ENCODE results near the gene PRIM1. TPM values are rescaled to one million over a fixed set of nuclear protein-coding genes. Genes with fewer than 3 reads are reported as not detected.

Gene PRIM1
- polyA plus RNA-seq, 3 donors = 3.6 to 6.3 (median 5.6) TPM

- Histone ChIP-seq H4K20me1 (ENCODE audit: insufficient read depth, low read length) (peaks cover 29% of the 10 kb centered on the region), H3K4me3 (replicated peaks in 1 of 3; ENCODE audit: low read depth in 2 of 3, low read length in 3 of 3) (peak within 1 kb of the TSS; percentile 85 to 94 (median 88)), H3K4me2 (replicated peaks; ENCODE audit: extremely low read depth, low read length, poor library complexity, severe bottlenecking) (peak within 1 kb of the TSS; percentile 70), H2AFZ (ENCODE audit: insufficient read depth, low read depth, low read length, poor library complexity, severe bottlenecking) (peak within 1 kb of the TSS; percentile 77), H3K9me3 (replicated peaks in 1 of 2; ENCODE audit: control insufficient read depth in 1 of 2, insufficient read depth in 1 of 2, low read length in 2 of 2) (no peaks in the 10 kb centered on the region), H3K36me3 (replicated peaks in 1 of 2; ENCODE audit: control insufficient read depth in 1 of 2, insufficient read depth in 2 of 2, low read length in 2 of 2) (no peaks in the 10 kb centered on the region), H3K4me1 (ENCODE audit: control insufficient read depth in 1 of 2, insufficient read depth in 2 of 2, low read length in 2 of 2) (peaks cover 47 to 62% of the 10 kb centered on the region in 2 donors), H3K9ac (ENCODE audit: insufficient read depth, low read length, poor library complexity, severe bottlenecking) (peak within 1 kb of the TSS; percentile 96), H3K79me2 (ENCODE audit: insufficient read depth, low read length) (peaks cover 46% of the 10 kb centered on the region), H3K27ac (ENCODE audit: low read depth in 1 of 2, low read length in 2 of 2) (peak within 1 kb of the TSS; percentile 97), H3K27me3 (ENCODE audit: control insufficient read depth in 2 of 2, insufficient read depth in 2 of 2, low read length in 2 of 2) (no peaks in the 10 kb centered on the region)
- Mint-ChIP-seq H3K4me1 (peaks cover 44% of the 10 kb centered on the region), H3K9me3 (peaks cover 0 to 6% (median 0%) of the 10 kb centered on the region in 7 donors), H3K27ac (peak within 1 kb of the TSS; percentile 92 to 99 (median 98)), H3K27me3 (ENCODE audit: low read depth in 3 of 3) (peaks cover 0 to 2% (median 0%) of the 10 kb centered on the region in 3 donors), H3K4me3 (peak within 1 kb of the TSS; percentile 100), H3K36me3 (peaks cover 4 to 6% of the 10 kb centered on the region in 2 donors)
- WGBS (ENCODE audit: insufficient coverage) = under 1% methylated on average over 45 of the region's 64 CpGs
- intact Hi-C loops (cut with micrococcal nuclease) = loop anchor here (1.0 to 5.0 kb wide), 3 partner anchors 38 to 41 kb away; partner anchors contain the start of genes ATP5F1B (in 2 of the 2) and NACA (in 1 of the 2)
- peak; percentile 97 to 98 (median 97) for DNase-seq
- TF ChIP-seq CTCF (IDR thresholded peaks at IDR 0.05) = no peak
Measured at GRCh38 chr12:56688129-56688845, 63.8 kb downstream of the PRIM1 start, which contains the start of gene PTGES3. PTGES3 (minus strand) TSS chr12:56688284; CDS start chr12:56687999, 285 bp downstream.

GRCh38 chr12:56687223-56688128 is 64.6 kb downstream of the PRIM1 start:
- peaks cover 4 to 13% of the 10 kb centered on the region in 2 donors for H3K36me3 Mint-ChIP-seq
- peaks cover 0 to 6% (median 0%) of the 10 kb centered on the region in 7 donors for H3K9me3 Mint-ChIP-seq
- Histone ChIP-seq H3K4me2 (replicated peaks; ENCODE audit: extremely low read depth, low read length, poor library complexity, severe bottlenecking) (peak overlapping the region; percentile 70), H3K79me2 (ENCODE audit: insufficient read depth, low read length) (peaks cover 54% of the 10 kb centered on the region), H4K20me1 (ENCODE audit: insufficient read depth, low read length) (peaks cover 37% of the 10 kb centered on the region), H3K27ac (ENCODE audit: low read depth in 1 of 2, low read length in 2 of 2) (peak overlapping the region; percentile 97), H3K27me3 (ENCODE audit: control insufficient read depth in 2 of 2, insufficient read depth in 2 of 2, low read length in 2 of 2) (no peaks in the 10 kb centered on the region), H3K9me3 (replicated peaks in 1 of 2; ENCODE audit: control insufficient read depth in 1 of 2, insufficient read depth in 1 of 2, low read length in 2 of 2) (no peaks in the 10 kb centered on the region), H2AFZ (ENCODE audit: insufficient read depth, low read depth, low read length, poor library complexity, severe bottlenecking) (peak overlapping the region; percentile 52), H3K9ac (ENCODE audit: insufficient read depth, low read length, poor library complexity, severe bottlenecking) (peak overlapping the region; percentile 96), H3K36me3 (replicated peaks in 1 of 2; ENCODE audit: control insufficient read depth in 1 of 2, insufficient read depth in 2 of 2, low read length in 2 of 2) (no peaks in the 10 kb centered on the region), H3K4me1 (ENCODE audit: control insufficient read depth in 1 of 2, insufficient read depth in 2 of 2, low read length in 2 of 2) (peaks cover 52 to 65% of the 10 kb centered on the region in 2 donors), H3K4me3 (replicated peaks in 1 of 3; ENCODE audit: low read depth in 2 of 3, low read length in 3 of 3) (peak overlapping the region; percentile 85 to 94 (median 88))
- DNase-seq = peak; percentile 57 to 81 (median 77)
- intact Hi-C loops (cut with micrococcal nuclease) = loop anchor here (1.0 to 5.0 kb wide), 4 partner anchors 13 to 40 kb away; partner anchors contain the start of genes ATP5F1B (in 2 of the 2) and NACA (in 1 of the 2)
- WGBS (ENCODE audit: insufficient coverage) = under 1% methylated on average over 59 of the region's 62 CpGs
- peaks cover 0 to 2% (median 0%) of the 10 kb centered on the region in 3 donors for H3K27me3 Mint-ChIP-seq (ENCODE audit: low read depth in 3 of 3)
- peak overlapping the region; percentile 100 for H3K4me3 Mint-ChIP-seq
- H3K4me1 Mint-ChIP-seq = peaks cover 47% of the 10 kb centered on the region
- peak overlapping the region; percentile 92 to 99 (median 98) for H3K27ac Mint-ChIP-seq
- no peak for TF ChIP-seq CTCF (IDR thresholded peaks at IDR 0.05)
